Measurements from ENCODE around the gene GATA5.

GRCh38 chr20:62421716-62421990, 54.1 kb downstream of the GATA5 start:
- no peak for TF ChIP-seq CTCF (IDR thresholded peaks at IDR 0.05; ENCODE audit: insufficient read depth, low read length)
- no peak for TF ChIP-seq POLR2AphosphoS5 (IDR thresholded peaks at IDR 0.05; ENCODE audit: low read depth)
- TF ChIP-seq REST (IDR thresholded peaks at IDR 0.05; ENCODE audit: insufficient replicate concordance, low read depth) = no peak
